Hepatocyte (in vitro differentiated cells): Measurements from ENCODE around the gene P2RY2. TPM values are rescaled to one million over a fixed set of nuclear protein-coding genes. Genes with fewer than 3 reads are reported as not detected.

ENCODE experiments used
- DNase-seq: peaks from one replicate; pipeline ENCODE4 v3.0.0-alpha.2; 2016; ENCODE audit warnings: low spot score
- H2AFZ ChIP-seq: fragments of 200-600 bp; sonication (generic); 2 replicates; pipeline ENCODE4 v1.6.0; 2016; ENCODE audit warnings: antibody characterized with exemption, mild to moderate bottlenecking
- H3K27ac ChIP-seq: fragments of 200-600 bp; sonication (generic); 2 replicates; pipeline ENCODE4 v1.5.1; 2016; ENCODE audit warnings: mild to moderate bottlenecking
- H3K27me3 ChIP-seq: fragments of 200-600 bp; sonication (generic); 2 replicates; pipeline ENCODE4 v1.6.1; 2016
- H3K36me3 ChIP-seq: fragments of 200-600 bp; sonication (generic); replicated peaks from 2 replicates; pipeline ENCODE4 v1.5.1; 2016; ENCODE audit warnings: low read depth; ENCODE audit not compliant: insufficient read depth
- H3K4me1 ChIP-seq: fragments of 200-600 bp; sonication (generic); 2 replicates; pipeline ENCODE4 v1.5.1; 2016; ENCODE audit warnings: mild to moderate bottlenecking, moderate library complexity; ENCODE audit not compliant: insufficient read depth
- H3K4me2 ChIP-seq: fragments of 200-600 bp; sonication (generic); 2 replicates; pipeline ENCODE4 v1.6.0; 2016
- H3K4me3 ChIP-seq: fragments of 200-600 bp; sonication (generic); 2 replicates; pipeline ENCODE4 v1.5.1; 2016; ENCODE audit warnings: mild to moderate bottlenecking
- H3K79me2 ChIP-seq: fragments of 200-600 bp; sonication (generic); 2 replicates; pipeline ENCODE4 v1.6.0; 2017; ENCODE audit warnings: mild to moderate bottlenecking
- H3K9me2 ChIP-seq: fragments of 200-600 bp; sonication (generic); replicated peaks from 2 replicates; pipeline ENCODE4 v1.6.0; 2017; ENCODE audit warnings: mild to moderate bottlenecking; ENCODE audit not compliant: insufficient read depth
- H3K9me3 ChIP-seq: fragments of 200-600 bp; sonication (generic); 2 replicates; pipeline ENCODE4 v1.5.1; 2016; ENCODE audit warnings: low read depth, mild to moderate bottlenecking
- H4K20me1 ChIP-seq: fragments of 200-600 bp; sonication (generic); 2 replicates; pipeline ENCODE4 v1.6.0; 2016; ENCODE audit warnings: mild to moderate bottlenecking; ENCODE audit not compliant: insufficient read depth, poor library complexity, severe bottlenecking
- EZH2 ChIP-seq: fragments of 200-600 bp; sonication (generic); IDR thresholded peaks from 2 replicates; pipeline ENCODE4 v1.6.1; 2016; ENCODE audit warnings: antibody characterized with exemption, mild to moderate bottlenecking, borderline replicate concordance
- EZH2phosphoT487 ChIP-seq: fragments of 200-600 bp; sonication (generic); IDR thresholded peaks from one replicate; pipeline ENCODE4 v1.6.1; 2018; ENCODE audit warnings: antibody characterized with exemption, mild to moderate bottlenecking, low read depth, moderate library complexity; ENCODE audit not compliant: unreplicated experiment, severe bottlenecking
- WGBS: methylation state at CpG from one replicate; pipeline ENCODE4 v1.1.6; 2016; ENCODE audit warnings: low lambda C conversion rate; ENCODE audit errors: missing lambda C conversion rate; 5-methylcytosine and 5-hydroxymethylcytosine counted together
- polyA plus RNA-seq: library from polyadenylated mRNA; unstranded; fragments of >200 nt; fragmentation: Nextera tagmentation; extraction: Ambion mirVana; gene quantifications from 2 replicates; pipeline ENCODE4 v1.2.1, GENCODE V29; 2016
- total RNA-seq: library from RNA; depleted of rRNA; stranded (reverse); fragments of >200 nt; gene quantifications from 2 replicates; pipeline ENCODE4 v1.2.3, GENCODE V29; 2014
- TF ChIP-seq, protein P1 (sequence below): fragments of 200-600 bp; sonication (generic); IDR thresholded peaks from 2 replicates; pipeline ENCODE4 v1.5.1; 2016; ENCODE audit warnings: antibody characterized with exemption, mild to moderate bottlenecking; ENCODE audit not compliant: poor library complexity

Gene P2RY2
- total and polyA plus RNA-seq, 2 experiments from 2014 or later = 2.5 to 6.3 TPM

DNA sequence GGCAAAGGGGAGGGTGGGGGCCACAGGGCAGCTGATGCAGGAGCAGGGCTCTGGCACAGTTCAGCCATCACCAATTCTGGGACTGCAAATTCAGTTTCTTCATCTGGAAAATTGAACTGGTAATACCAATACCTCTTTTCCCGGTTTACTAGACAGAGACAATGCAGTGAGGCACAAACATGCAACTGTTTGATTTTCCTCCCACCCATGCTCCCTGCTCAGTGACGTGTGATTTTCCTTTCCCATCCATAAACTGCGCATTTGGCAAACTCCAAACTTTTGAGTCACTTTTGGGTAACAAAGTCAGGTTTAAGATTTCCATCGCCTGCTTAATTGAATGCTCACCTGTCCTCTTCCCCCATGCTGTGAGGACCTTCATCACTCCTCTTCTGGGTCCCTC is 23.2 kb downstream of the P2RY2 start:
- Histone ChIP-seq H2AFZ (no peak overlapping the region), H3K36me3 (no peaks in the 10 kb centered on the region), H3K4me3 (no peak overlapping the region), H3K4me2 (no peak overlapping the region), H3K27me3 (no peaks in the 10 kb centered on the region), H3K9me3 (no peaks in the 10 kb centered on the region), H4K20me1 (no peaks in the 10 kb centered on the region), H3K27ac (no peak overlapping the region), H3K9me2 (no peaks in the 10 kb centered on the region), H3K4me1 (no peaks in the 10 kb centered on the region), H3K79me2 (no peaks in the 10 kb centered on the region)
- TF ChIP-seq EZH2 = no peak
- 88% methylated on average over 4 of the region's 4 CpGs for WGBS
- DNase-seq = no peak

DNA sequence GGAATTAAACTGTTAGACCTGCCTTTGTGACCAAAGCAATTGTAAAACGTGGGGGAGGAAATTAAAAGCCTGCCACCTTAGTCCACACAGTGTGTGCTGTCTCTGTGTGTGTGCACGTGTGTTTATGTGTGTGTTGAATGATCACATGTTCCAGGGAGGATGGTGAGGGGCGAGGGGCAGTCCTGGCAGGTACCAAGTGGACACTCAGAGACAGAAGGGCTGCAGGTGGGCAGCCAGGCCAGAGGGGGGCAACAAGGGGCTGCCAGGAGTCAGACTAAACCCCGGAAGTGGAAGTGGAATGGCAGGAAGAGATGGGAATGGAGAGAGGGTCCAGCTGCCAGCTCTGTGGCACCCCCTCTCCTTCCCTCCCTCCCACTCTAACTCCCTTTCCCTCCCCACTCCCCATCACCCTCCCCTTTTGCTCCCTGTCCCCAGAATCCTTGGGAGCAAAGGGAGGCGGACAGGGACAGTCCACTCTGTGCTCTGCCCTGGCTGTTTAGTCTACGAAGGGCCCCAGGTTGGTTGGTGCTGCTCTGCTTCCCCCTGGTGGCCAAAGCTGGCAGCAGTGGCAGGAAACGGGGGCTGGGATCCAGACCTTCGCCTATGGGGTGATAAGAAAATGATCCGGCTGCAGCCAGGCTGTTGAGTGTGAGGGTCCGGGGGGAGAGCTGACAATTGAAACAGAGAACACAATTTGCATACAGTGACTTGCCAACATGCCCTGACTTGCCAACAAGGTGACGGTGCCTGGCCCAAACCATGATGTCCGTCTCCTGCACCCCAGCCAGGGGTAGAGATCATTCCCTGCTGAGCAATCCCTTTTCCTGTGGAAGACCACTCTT is 24.4 kb downstream of the P2RY2 start:
- H3K4me2 ChIP-seq = peak overlapping the region; percentile 62
- no peaks in the 10 kb centered on the region for H3K27me3 ChIP-seq

DNA sequence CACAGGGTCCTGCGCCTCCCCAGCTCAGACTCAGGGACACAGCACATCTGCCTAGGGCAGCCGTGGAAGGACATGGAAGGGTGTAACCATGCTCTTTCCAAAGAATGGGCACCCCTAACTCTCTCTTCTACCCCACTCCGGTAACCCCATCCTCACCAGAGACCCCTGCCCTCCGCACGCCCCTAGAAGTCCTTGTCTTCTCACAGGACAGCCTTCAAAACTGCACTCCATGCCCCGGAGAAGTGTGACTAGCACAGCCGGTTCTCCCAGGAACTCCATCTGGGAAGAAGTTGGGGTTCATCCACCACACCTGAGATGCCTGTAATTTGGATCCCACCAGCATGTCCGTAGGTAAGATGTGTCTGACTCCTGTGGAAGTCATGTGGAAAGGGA is 25.0 kb downstream of the P2RY2 start:
- 85% methylated on average over 8 of the region's 8 CpGs for WGBS
- Histone ChIP-seq H3K79me2 (no peaks in the 10 kb centered on the region), H3K4me2 (no peak overlapping the region)

More for the DNA sequence above, 24.4 kb downstream of the P2RY2 start:
- no peak overlapping the region for H3K27ac ChIP-seq
- peak; percentile 85 for DNase-seq
- peak overlapping the region; percentile 58 for H2AFZ ChIP-seq
- no peaks in the 10 kb centered on the region for H4K20me1 ChIP-seq
- H3K9me2 ChIP-seq = no peaks in the 10 kb centered on the region
- H3K79me2 ChIP-seq = no peaks in the 10 kb centered on the region
- H3K4me1 ChIP-seq = no peaks in the 10 kb centered on the region
- no peaks in the 10 kb centered on the region for H3K36me3 ChIP-seq
- H3K4me3 ChIP-seq = no peak overlapping the region
- no peaks in the 10 kb centered on the region for H3K9me3 ChIP-seq
- no peak for TF ChIP-seq EZH2phosphoT487
- TF ChIP-seq, protein P1, sequence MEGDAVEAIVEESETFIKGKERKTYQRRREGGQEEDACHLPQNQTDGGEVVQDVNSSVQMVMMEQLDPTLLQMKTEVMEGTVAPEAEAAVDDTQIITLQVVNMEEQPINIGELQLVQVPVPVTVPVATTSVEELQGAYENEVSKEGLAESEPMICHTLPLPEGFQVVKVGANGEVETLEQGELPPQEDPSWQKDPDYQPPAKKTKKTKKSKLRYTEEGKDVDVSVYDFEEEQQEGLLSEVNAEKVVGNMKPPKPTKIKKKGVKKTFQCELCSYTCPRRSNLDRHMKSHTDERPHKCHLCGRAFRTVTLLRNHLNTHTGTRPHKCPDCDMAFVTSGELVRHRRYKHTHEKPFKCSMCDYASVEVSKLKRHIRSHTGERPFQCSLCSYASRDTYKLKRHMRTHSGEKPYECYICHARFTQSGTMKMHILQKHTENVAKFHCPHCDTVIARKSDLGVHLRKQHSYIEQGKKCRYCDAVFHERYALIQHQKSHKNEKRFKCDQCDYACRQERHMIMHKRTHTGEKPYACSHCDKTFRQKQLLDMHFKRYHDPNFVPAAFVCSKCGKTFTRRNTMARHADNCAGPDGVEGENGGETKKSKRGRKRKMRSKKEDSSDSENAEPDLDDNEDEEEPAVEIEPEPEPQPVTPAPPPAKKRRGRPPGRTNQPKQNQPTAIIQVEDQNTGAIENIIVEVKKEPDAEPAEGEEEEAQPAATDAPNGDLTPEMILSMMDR = peak; percentile 96
- 33% methylated on average over 12 of the region's 12 CpGs for WGBS

More for the DNA sequence above, 25.0 kb downstream of the P2RY2 start:
- TF ChIP-seq EZH2 (no peak), EZH2phosphoT487 (no peak)
- TF ChIP-seq, protein P1 = no peak
- H4K20me1 ChIP-seq = no peaks in the 10 kb centered on the region
- H3K4me3 ChIP-seq = no peak overlapping the region
- DNase-seq = no peak
- H2AFZ ChIP-seq = no peak overlapping the region
- H3K9me2 ChIP-seq = no peaks in the 10 kb centered on the region
- H3K27me3 ChIP-seq = no peaks in the 10 kb centered on the region
- H3K4me1 ChIP-seq = no peaks in the 10 kb centered on the region
- no peak overlapping the region for H3K27ac ChIP-seq
- no peaks in the 10 kb centered on the region for H3K36me3 ChIP-seq
- no peaks in the 10 kb centered on the region for H3K9me3 ChIP-seq
